Transverse colon (tissue), 4 donors: ENCODE results near the gene AKAP13. TPM values are rescaled to one million over a fixed set of nuclear protein-coding genes. Genes with fewer than 3 reads are reported as not detected.

Experiments
- DNase-seq: peaks from one replicate; pipeline ENCODE4 v3.0.0-alpha.2; 2019
- H3K27ac ChIP-seq, 4 donors: fragments of 200-600 bp; sonication (generic); 2 replicates each; pipeline ENCODE4 v1.5.1; 2016 to 2018; ENCODE audit warnings: inconsistent platforms in 4 of 4
- H3K27me3 ChIP-seq: fragments of 200-600 bp; sonication (generic); 2 replicates; pipeline ENCODE4 v1.5.1; 2017; ENCODE audit warnings: inconsistent platforms
- H3K36me3 ChIP-seq, 4 donors: fragments of 200-600 bp; sonication (generic); 2 replicates each; pipeline ENCODE4 v1.5.1; 2017 to 2019; ENCODE audit warnings: inconsistent platforms in 4 of 4
- H3K4me1 ChIP-seq, 4 donors: fragments of 200-600 bp; sonication (generic); 2 replicates each; pipeline ENCODE4 v1.5.1; 2017 to 2020; ENCODE audit warnings: inconsistent platforms in 4 of 4
- H3K4me3 ChIP-seq, 4 donors: fragments of 200-600 bp; sonication (generic); 1 replicate in 1 of 4; 2 replicates in 3 of 4; pipeline versions ENCODE4 v1.5.1 to v1.6.1; 2017 to 2019; ENCODE audit warnings: inconsistent platforms in 4 of 4
- H3K9me3 ChIP-seq, 2 donors: fragments of 200-600 bp; sonication (generic); 2 replicates each; pipeline ENCODE4 v1.5.1; 2017 to 2019; ENCODE audit warnings: inconsistent platforms in 2 of 2
- EP300 ChIP-seq: sonication (generic); formaldehyde crosslinking; IDR thresholded peaks from one replicate; pipeline ENCODE4 v1.6.1; 2017; ENCODE audit warnings: antibody characterized with exemption, low read depth
- POLR2A ChIP-seq: fragments of 450-650 bp; IDR thresholded peaks from one replicate; pipeline ENCODE4 v1.6.1; 2016; ENCODE audit warnings: antibody characterized with exemption, mild to moderate bottlenecking, moderate library complexity
- POLR2AphosphoS5 ChIP-seq, 3 donors: sonication (generic); formaldehyde crosslinking; IDR thresholded peaks; one replicate each; pipeline ENCODE4 v1.6.1; 2016; ENCODE audit warnings: antibody characterized with exemption in 3 of 3
- WGBS, 2 donors: methylation state at CpG; one replicate each; pipeline ENCODE4 v1.1.5; 2018; ENCODE audit warnings: low coverage in 1 of 2; 5-methylcytosine and 5-hydroxymethylcytosine counted together
- in situ Hi-C, 4 donors: fragments of 200-750 bp; cut with MboI; loops; one replicate each; pipeline versions ENCODE4 v1.15.0 to v1.15.1; 2017; ENCODE audit warnings: low sequenced_read_pairs in 3 of 4, low pct_ligation_motif_present in 1 of 4, low pct_unique_long_range_greater_than_20kb in 1 of 4
- intact Hi-C: fragments of 100-400 bp; cut with DNase I; formaldehyde crosslinking; loops from one replicate; pipeline ENCODE4 v1.15.1; 2023; ENCODE audit warnings: low total_unique reads
- total RNA-seq, 4 donors: library from RNA; depleted of rRNA; stranded (reverse); fragments of >200 nt; gene quantifications; one replicate each; pipeline ENCODE4 v1.1.0, GENCODE V29; 2016
- TF ChIP-seq, protein P1 (sequence below), 5 experiments: fragments of 200-600 bp in 3 of 5; fragments of 450-650 bp in 2 of 5; sonication (generic) in 3 of 5; IDR thresholded peaks; 1 replicate in 2 of 5; 2 replicates in 3 of 5; pipeline ENCODE4 v1.5.1; 2016 to 2017; ENCODE audit warnings: antibody characterized with exemption in 5 of 5, inconsistent platforms in 3 of 5, mild to moderate bottlenecking in 2 of 5, moderate library complexity in 1 of 5

AKAP13 gene
- total RNA-seq, 4 donors from 2014 or later: 206 to 291 (median 214) TPM

DNA sequence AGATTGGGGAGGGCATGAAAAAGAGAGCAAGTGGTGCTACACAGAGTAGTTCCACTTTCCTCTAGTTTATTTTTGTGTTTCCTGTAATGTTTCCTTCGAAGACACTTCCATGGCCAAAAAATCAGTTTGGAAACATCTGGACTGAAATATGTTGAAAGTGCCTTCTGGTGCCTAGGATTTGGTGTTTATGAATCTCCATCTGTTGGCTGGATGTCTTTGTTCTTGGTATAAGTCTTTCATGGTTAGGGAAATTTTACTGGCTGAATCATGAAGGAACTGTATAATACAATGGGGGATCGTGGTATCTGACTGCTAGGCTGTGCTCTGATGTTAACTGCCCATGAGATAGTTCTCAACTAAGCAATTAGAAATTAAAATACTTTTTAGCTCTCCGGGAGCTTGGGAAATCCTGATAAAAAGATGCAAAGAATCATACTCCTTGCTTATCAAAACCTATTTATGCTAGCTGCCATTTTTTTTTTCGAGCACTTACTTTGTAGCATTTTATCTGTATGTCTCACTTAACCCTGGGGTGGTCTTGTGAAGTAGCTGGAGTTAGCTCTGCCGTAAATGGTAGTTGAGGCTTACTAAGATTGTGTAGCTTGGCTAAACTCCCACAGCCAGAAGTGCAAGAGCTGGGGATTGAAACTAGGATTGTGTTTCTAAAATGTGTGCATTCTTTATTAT lies 21.9 kb downstream of the AKAP13 start:
- intact Hi-C loops (no loop called here), in situ Hi-C loops (no loop called here)
- 61 to 65% methylated on average over 4 to 5 of the region's 5 CpGs for WGBS, 2 donors
- Histone ChIP-seq H3K4me1 (peaks cover 27 to 65% (median 37%) of the 10 kb centered on the region in 4 donors), H3K9me3 (no peaks in the 10 kb centered on the region), H3K36me3 (no peaks in the 10 kb centered on the region), H3K4me3 (no peak overlapping the region), H3K27me3 (no peaks in the 10 kb centered on the region), H3K27ac (peak overlapping the region in 3 of 4 donors; percentile 5 to 28 (median 10))
- TF ChIP-seq POLR2AphosphoS5 (IDR thresholded peaks at IDR 0.05) (peak in 1 of 3 donors; percentile 10), POLR2A (no peak), EP300 (no peak)
- TF ChIP-seq, protein P1, sequence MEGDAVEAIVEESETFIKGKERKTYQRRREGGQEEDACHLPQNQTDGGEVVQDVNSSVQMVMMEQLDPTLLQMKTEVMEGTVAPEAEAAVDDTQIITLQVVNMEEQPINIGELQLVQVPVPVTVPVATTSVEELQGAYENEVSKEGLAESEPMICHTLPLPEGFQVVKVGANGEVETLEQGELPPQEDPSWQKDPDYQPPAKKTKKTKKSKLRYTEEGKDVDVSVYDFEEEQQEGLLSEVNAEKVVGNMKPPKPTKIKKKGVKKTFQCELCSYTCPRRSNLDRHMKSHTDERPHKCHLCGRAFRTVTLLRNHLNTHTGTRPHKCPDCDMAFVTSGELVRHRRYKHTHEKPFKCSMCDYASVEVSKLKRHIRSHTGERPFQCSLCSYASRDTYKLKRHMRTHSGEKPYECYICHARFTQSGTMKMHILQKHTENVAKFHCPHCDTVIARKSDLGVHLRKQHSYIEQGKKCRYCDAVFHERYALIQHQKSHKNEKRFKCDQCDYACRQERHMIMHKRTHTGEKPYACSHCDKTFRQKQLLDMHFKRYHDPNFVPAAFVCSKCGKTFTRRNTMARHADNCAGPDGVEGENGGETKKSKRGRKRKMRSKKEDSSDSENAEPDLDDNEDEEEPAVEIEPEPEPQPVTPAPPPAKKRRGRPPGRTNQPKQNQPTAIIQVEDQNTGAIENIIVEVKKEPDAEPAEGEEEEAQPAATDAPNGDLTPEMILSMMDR (IDR thresholded peaks at IDR 0.05): no peak
- no peak for DNase-seq

DNA sequence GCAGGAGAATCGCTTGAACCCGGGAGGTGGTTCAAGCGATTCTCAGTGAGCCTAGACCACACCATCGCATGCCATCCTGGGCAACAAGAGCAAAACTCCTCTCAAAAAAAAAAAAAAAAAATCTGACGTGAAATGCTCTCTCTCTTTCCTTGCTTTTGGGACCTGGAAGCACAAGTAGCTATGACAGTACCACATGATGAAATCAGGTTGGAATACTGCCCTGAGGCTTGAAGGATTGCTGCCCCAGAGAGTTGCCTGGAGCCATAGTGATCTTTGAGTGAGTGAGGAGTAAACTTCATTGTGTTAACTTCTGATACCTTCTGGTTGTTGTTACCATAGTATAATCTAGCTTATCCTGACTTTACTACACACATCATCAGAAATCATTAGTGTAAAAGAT lies 23.3 kb downstream of the AKAP13 start:
- peak overlapping the region; percentile 43 to 65 (median 55) for H3K27ac ChIP-seq
- TF ChIP-seq, protein P1 (IDR thresholded peaks at IDR 0.05): no peak
- TF ChIP-seq POLR2AphosphoS5 (IDR thresholded peaks at IDR 0.05) (no peak), POLR2A (no peak), EP300 (no peak)
- no peaks in the 10 kb centered on the region for H3K27me3 ChIP-seq
- H3K4me3 ChIP-seq: no peak overlapping the region
- intact Hi-C loops: no loop called here
- peaks cover 36 to 69% (median 46%) of the 10 kb centered on the region in 4 donors for H3K4me1 ChIP-seq
- H3K9me3 ChIP-seq: no peaks in the 10 kb centered on the region
- no peaks in the 10 kb centered on the region for H3K36me3 ChIP-seq
- DNase-seq: no peak
- 80% methylated on average over 5 of the region's 5 CpGs; no CpG with 5 or more reads in 1 of the 2 donors for WGBS, 2 donors
- in situ Hi-C loops: no loop called here

DNA sequence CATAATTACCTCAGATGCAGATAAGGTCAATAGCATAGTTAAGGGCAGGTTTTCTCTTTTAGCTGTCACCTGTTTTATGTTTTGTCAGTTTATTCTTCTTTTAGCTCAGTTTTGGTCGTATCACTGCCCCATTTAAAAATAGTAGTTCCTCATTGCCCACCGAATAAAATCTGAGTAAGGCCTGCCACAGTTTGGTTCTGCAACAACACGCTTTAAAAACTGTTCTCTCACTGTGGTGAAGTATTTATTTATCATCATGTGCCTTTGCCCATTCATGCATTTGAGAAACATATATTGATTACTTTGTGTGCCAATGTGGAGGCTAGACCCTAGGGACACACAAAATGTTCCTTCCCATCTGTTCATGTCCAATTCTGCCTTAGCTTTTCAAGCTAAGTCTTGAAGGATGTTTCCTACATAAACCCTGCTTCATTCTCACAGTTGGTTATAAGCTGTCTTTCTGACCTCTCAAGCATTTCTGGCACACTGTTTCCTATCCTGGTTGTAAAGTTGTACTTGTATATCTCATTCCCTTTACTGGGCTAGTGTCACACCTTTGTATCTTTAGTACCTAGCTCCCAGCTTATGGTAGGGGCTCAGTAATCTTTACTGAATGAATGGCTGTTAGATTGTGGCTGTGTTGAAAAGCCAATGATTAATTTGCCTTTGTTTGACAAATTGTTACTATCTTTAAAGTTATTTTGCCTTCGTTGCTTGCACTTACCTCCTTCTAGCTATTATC lies 23.9 kb downstream of the AKAP13 start:
- H3K9me3 ChIP-seq: no peaks in the 10 kb centered on the region
- no peaks in the 10 kb centered on the region for H3K27me3 ChIP-seq
- no peak for TF ChIP-seq EP300
- TF ChIP-seq, protein P1 (IDR thresholded peaks at IDR 0.05): no peak
- TF ChIP-seq POLR2A: no peak
- TF ChIP-seq POLR2AphosphoS5 (IDR thresholded peaks at IDR 0.05): no peak
- peak overlapping the region; percentile 43 to 65 (median 55) for H3K27ac ChIP-seq
- intact Hi-C loops: no loop called here
- no peak for DNase-seq
- no peak overlapping the region for H3K4me3 ChIP-seq
- WGBS, 2 donors: 33 to 36% methylated on average over 4 of the region's 4 CpGs
- H3K36me3 ChIP-seq: no peaks in the 10 kb centered on the region
- H3K4me1 ChIP-seq: peaks cover 36 to 69% (median 46%) of the 10 kb centered on the region in 4 donors
- in situ Hi-C loops: no loop called here

DNA sequence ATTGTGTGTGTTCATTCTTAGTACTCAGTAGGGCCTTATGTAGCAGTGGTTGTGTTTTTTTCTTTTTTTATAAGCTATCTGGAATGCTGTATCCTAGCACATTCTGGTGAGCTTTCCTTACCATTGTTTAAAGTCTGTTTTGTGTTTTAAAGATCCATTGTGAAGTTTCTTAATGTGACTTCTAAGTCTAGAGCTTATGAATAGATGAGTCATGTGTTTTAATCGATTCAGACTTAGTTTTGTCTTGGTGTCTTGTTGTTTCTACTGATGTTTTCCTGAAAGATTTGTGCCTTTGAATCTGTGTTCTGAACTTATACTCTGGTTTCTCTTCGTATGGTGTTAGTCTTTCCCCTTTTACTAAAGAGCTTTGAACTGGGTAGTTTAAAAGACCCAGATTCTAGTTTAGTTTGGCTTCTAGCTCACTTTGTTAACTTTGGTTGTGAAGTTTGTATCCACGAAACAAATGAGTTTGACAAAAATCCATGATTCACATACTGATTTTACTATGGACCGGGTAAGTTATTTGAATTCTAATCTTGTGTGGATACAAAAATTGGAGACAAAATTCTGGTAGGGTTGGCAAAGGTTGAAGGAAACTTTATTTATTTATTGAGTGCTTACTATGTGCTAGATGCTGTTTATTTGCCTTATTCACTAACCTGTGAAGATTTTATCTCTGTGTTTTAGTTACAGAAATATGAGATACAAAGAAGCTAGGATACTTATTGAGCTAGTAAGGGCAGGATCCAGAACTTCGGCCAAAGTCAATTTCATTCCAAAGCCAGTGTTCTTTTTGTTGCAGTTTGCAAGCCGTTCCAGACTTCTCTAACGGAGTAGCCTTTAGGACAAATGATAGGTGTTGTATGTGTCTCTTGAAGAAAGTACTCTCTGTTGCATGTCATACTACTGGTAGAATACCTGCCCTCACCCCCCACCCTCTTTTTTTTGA lies 24.8 kb downstream of the AKAP13 start:
- DNase-seq: no peak
- 51 to 72% methylated on average over 5 to 7 of the region's 7 CpGs for WGBS, 2 donors
- in situ Hi-C loops: no loop called here

More for the DNA sequence above, 24.8 kb downstream of the AKAP13 start:
- H3K27ac ChIP-seq: peak overlapping the region; percentile 43 to 65 (median 55)
- peaks cover 36 to 69% (median 46%) of the 10 kb centered on the region in 4 donors for H3K4me1 ChIP-seq
- no peaks in the 10 kb centered on the region for H3K36me3 ChIP-seq
- TF ChIP-seq POLR2AphosphoS5 (IDR thresholded peaks at IDR 0.05) (no peak), EP300 (no peak), POLR2A (no peak)
- TF ChIP-seq, protein P1 (IDR thresholded peaks at IDR 0.05): no peak
- no peaks in the 10 kb centered on the region for H3K27me3 ChIP-seq
- no peak overlapping the region for H3K4me3 ChIP-seq
- no peaks in the 10 kb centered on the region for H3K9me3 ChIP-seq
- intact Hi-C loops: no loop called here
